ENCODE measurements around the gene IGF2BP2.

Gene IGF2BP2

GRCh38 chr3:185631508-185632206 is 193.2 kb downstream of the IGF2BP2 start:
- WGBS (ENCODE audit: extremely low coverage, insufficient coverage, insufficient read length), result no CpG with 5 or more reads among the region's 7 CpGs
- no peak overlapping the region for H2BK12ac ChIP-seq (ENCODE audit: low read length)

GRCh38 chr3:185631108-185631507 is 193.7 kb downstream of the IGF2BP2 start:
- Histone ChIP-seq H3K27ac (ENCODE audit: low read depth, low read length) (no peak overlapping the region), H3K23ac (ENCODE audit: low read length) (no peak overlapping the region), H3K4me2 (ENCODE audit: low read length) (no peak overlapping the region), H3K4me1 (ENCODE audit: control insufficient read depth in 1 of 2, insufficient read depth in 2 of 2, low read length in 2 of 2) (no peaks in the 10 kb centered on the region), H3K9ac (ENCODE audit: low read length) (no peak overlapping the region), H3K18ac (ENCODE audit: low read length) (no peak overlapping the region), H3K14ac (ENCODE audit: low read length) (no peak overlapping the region), H3K4ac (ENCODE audit: low read depth, low read length) (no peak overlapping the region), H4K12ac (ENCODE audit: low read depth, low read length) (no peak overlapping the region), H2BK120ac (ENCODE audit: insufficient read depth, low read length, poor library complexity) (no peak overlapping the region), H3K27me3 (ENCODE audit: insufficient read depth, low read length) (no peaks in the 10 kb centered on the region), H3K9me3 (ENCODE audit: insufficient read depth, low read depth, low read length) (no peaks in the 10 kb centered on the region), H2AK5ac (ENCODE audit: low read length) (no peak overlapping the region), H3K79me1 (ENCODE audit: low read length) (no peaks in the 10 kb centered on the region), H2BK12ac (ENCODE audit: low read length) (no peak overlapping the region), H3K79me2 (ENCODE audit: control insufficient read depth, insufficient read depth, low read length, poor library complexity) (no peaks in the 10 kb centered on the region), H3K4me3 (ENCODE audit: low read depth, low read length) (no peak overlapping the region), H2AFZ (ENCODE audit: insufficient read depth, low read length, poor library complexity) (no peak overlapping the region), H3K36me3 (ENCODE audit: control insufficient read depth in 1 of 2, insufficient read depth in 2 of 2, low read length in 2 of 2) (peaks cover 12 to 14% of the 10 kb centered on the region in 2 experiments), H2BK5ac (ENCODE audit: low read depth, low read length, poor library complexity) (no peak overlapping the region), H4K8ac (ENCODE audit: low read depth, low read length) (no peak overlapping the region), H4K91ac (ENCODE audit: low read depth, low read length) (no peak overlapping the region)
- WGBS (ENCODE audit: extremely low coverage, insufficient coverage, insufficient read length), result no CpG with 5 or more reads among the region's 4 CpGs
- peak in 1 of 2 donors; percentile 25 for DNase-seq

More at GRCh38 chr3:185631508-185632206, 193.2 kb downstream of the IGF2BP2 start:
- H2BK5ac ChIP-seq (ENCODE audit: low read depth, low read length, poor library complexity), result no peak overlapping the region
- H3K23ac ChIP-seq (ENCODE audit: low read length), result no peak overlapping the region
- H3K27me3 ChIP-seq (ENCODE audit: insufficient read depth, low read length), result no peaks in the 10 kb centered on the region
- no peak overlapping the region for H2AK5ac ChIP-seq (ENCODE audit: low read length)
- no peak overlapping the region for H3K4ac ChIP-seq (ENCODE audit: low read depth, low read length)
- H3K9me3 ChIP-seq (ENCODE audit: insufficient read depth, low read depth, low read length), result no peaks in the 10 kb centered on the region
- H4K91ac ChIP-seq (ENCODE audit: low read depth, low read length), result no peak overlapping the region
- no peaks in the 10 kb centered on the region for H3K79me1 ChIP-seq (ENCODE audit: low read length)
- H3K36me3 ChIP-seq (ENCODE audit: control insufficient read depth in 1 of 2, insufficient read depth in 2 of 2, low read length in 2 of 2), result peaks cover 10 to 12% of the 10 kb centered on the region in 2 experiments
- H3K14ac ChIP-seq (ENCODE audit: low read length), result no peak overlapping the region
- H3K18ac ChIP-seq (ENCODE audit: low read length), result no peak overlapping the region
- no peak overlapping the region for H4K12ac ChIP-seq (ENCODE audit: low read depth, low read length)
- no peaks in the 10 kb centered on the region for H3K4me1 ChIP-seq (ENCODE audit: control insufficient read depth in 1 of 2, insufficient read depth in 2 of 2, low read length in 2 of 2)
- DNase-seq, result peak in 1 of 2 donors; percentile 9
- H3K4me2 ChIP-seq (ENCODE audit: low read length), result no peak overlapping the region
- no peak overlapping the region for H2AFZ ChIP-seq (ENCODE audit: insufficient read depth, low read length, poor library complexity)
- no peak overlapping the region for H3K9ac ChIP-seq (ENCODE audit: low read length)
- H3K79me2 ChIP-seq (ENCODE audit: control insufficient read depth, insufficient read depth, low read length, poor library complexity), result no peaks in the 10 kb centered on the region
- no peak overlapping the region for H3K27ac ChIP-seq (ENCODE audit: low read depth, low read length)
- no peak overlapping the region for H3K4me3 ChIP-seq (ENCODE audit: low read depth, low read length)
- H2BK120ac ChIP-seq (ENCODE audit: insufficient read depth, low read length, poor library complexity), result no peak overlapping the region
- H4K8ac ChIP-seq (ENCODE audit: low read depth, low read length), result no peak overlapping the region

GRCh38 chr3:185630182-185630622 is 194.6 kb downstream of the IGF2BP2 start:
- no peak overlapping the region for H4K91ac ChIP-seq (ENCODE audit: low read depth, low read length)
- DNase-seq, result no peak
- no peak overlapping the region for H4K8ac ChIP-seq (ENCODE audit: low read depth, low read length)
- H3K27me3 ChIP-seq (ENCODE audit: insufficient read depth, low read length), result no peaks in the 10 kb centered on the region
- no peak overlapping the region for H4K12ac ChIP-seq (ENCODE audit: low read depth, low read length)
- H2BK120ac ChIP-seq (ENCODE audit: insufficient read depth, low read length, poor library complexity), result no peak overlapping the region
- no peak overlapping the region for H3K18ac ChIP-seq (ENCODE audit: low read length)
- H3K23ac ChIP-seq (ENCODE audit: low read length), result no peak overlapping the region
- no peak overlapping the region for H2AFZ ChIP-seq (ENCODE audit: insufficient read depth, low read length, poor library complexity)
- peaks cover 13 to 17% of the 10 kb centered on the region in 2 experiments for H3K36me3 ChIP-seq (ENCODE audit: control insufficient read depth in 1 of 2, insufficient read depth in 2 of 2, low read length in 2 of 2)
- H3K4me2 ChIP-seq (ENCODE audit: low read length), result no peak overlapping the region
- no peak overlapping the region for H3K4me3 ChIP-seq (ENCODE audit: low read depth, low read length)
- H3K79me1 ChIP-seq (ENCODE audit: low read length), result no peaks in the 10 kb centered on the region
- no peak overlapping the region for H3K9ac ChIP-seq (ENCODE audit: low read length)
- H3K9me3 ChIP-seq (ENCODE audit: insufficient read depth, low read depth, low read length), result no peaks in the 10 kb centered on the region
- no peak overlapping the region for H3K4ac ChIP-seq (ENCODE audit: low read depth, low read length)
- H2BK5ac ChIP-seq (ENCODE audit: low read depth, low read length, poor library complexity), result no peak overlapping the region
- no peak overlapping the region for H3K27ac ChIP-seq (ENCODE audit: low read depth, low read length)
- no peaks in the 10 kb centered on the region for H3K4me1 ChIP-seq (ENCODE audit: control insufficient read depth in 1 of 2, insufficient read depth in 2 of 2, low read length in 2 of 2)
- no peak overlapping the region for H2AK5ac ChIP-seq (ENCODE audit: low read length)
- no peak overlapping the region for H3K14ac ChIP-seq (ENCODE audit: low read length)
- no peak overlapping the region for H2BK12ac ChIP-seq (ENCODE audit: low read length)
- WGBS (ENCODE audit: extremely low coverage, insufficient coverage, insufficient read length), result no CpG with 5 or more reads among the region's 6 CpGs
- no peaks in the 10 kb centered on the region for H3K79me2 ChIP-seq (ENCODE audit: control insufficient read depth, insufficient read depth, low read length, poor library complexity)

DNA sequence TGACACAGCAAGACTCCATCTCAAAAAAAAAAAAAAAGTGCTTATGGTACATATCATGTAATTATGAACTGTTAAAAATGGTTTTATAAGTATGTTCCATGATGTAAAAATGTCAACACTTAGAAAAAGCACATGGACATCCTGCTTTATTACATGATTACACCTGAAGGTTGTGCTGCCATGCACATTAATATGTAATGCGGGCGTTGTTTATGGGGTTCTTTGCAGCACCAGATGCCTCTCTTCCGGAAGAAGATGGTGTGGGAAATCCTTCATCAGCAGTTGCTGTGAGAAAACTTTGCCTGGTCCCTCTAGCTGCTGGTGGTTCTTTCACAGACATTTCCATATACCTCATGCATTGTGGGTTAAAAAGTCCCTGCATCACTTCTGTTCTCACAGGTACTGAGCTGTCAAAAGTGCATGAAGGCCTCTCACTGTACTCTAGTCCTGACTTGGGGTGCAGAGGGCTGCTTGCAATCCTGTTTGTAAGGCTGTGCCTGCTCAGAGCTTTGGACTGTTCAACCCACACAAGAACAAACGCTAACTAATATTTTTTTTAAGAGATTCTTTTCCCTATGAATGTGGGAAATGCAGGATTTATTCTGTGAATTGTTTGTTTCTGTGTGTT is 195.2 kb downstream of the IGF2BP2 start:
- H3K4me1 ChIP-seq (ENCODE audit: control insufficient read depth in 1 of 2, insufficient read depth in 2 of 2, low read length in 2 of 2), result no peaks in the 10 kb centered on the region
- no peak overlapping the region for H2BK12ac ChIP-seq (ENCODE audit: low read length)
- peaks cover 13 to 17% of the 10 kb centered on the region in 2 experiments for H3K36me3 ChIP-seq (ENCODE audit: control insufficient read depth in 1 of 2, insufficient read depth in 2 of 2, low read length in 2 of 2)
- no peaks in the 10 kb centered on the region for H3K27me3 ChIP-seq (ENCODE audit: insufficient read depth, low read length)
- H4K8ac ChIP-seq (ENCODE audit: low read depth, low read length), result no peak overlapping the region
- H3K14ac ChIP-seq (ENCODE audit: low read length), result no peak overlapping the region
- no peak overlapping the region for H3K4me2 ChIP-seq (ENCODE audit: low read length)
- no peak overlapping the region for H2AFZ ChIP-seq (ENCODE audit: insufficient read depth, low read length, poor library complexity)
- no peak overlapping the region for H3K23ac ChIP-seq (ENCODE audit: low read length)
- H3K18ac ChIP-seq (ENCODE audit: low read length), result no peak overlapping the region
- H2BK5ac ChIP-seq (ENCODE audit: low read depth, low read length, poor library complexity), result no peak overlapping the region
- H3K4me3 ChIP-seq (ENCODE audit: low read depth, low read length), result no peak overlapping the region
- H3K9ac ChIP-seq (ENCODE audit: low read length), result no peak overlapping the region
- H4K91ac ChIP-seq (ENCODE audit: low read depth, low read length), result no peak overlapping the region
- no peak overlapping the region for H4K12ac ChIP-seq (ENCODE audit: low read depth, low read length)
- no peak overlapping the region for H3K4ac ChIP-seq (ENCODE audit: low read depth, low read length)
- no peak overlapping the region for H2AK5ac ChIP-seq (ENCODE audit: low read length)
- no peaks in the 10 kb centered on the region for H3K79me2 ChIP-seq (ENCODE audit: control insufficient read depth, insufficient read depth, low read length, poor library complexity)
- H2BK120ac ChIP-seq (ENCODE audit: insufficient read depth, low read length, poor library complexity), result no peak overlapping the region
- no peak overlapping the region for H3K27ac ChIP-seq (ENCODE audit: low read depth, low read length)
- H3K9me3 ChIP-seq (ENCODE audit: insufficient read depth, low read depth, low read length), result no peaks in the 10 kb centered on the region
- no peaks in the 10 kb centered on the region for H3K79me1 ChIP-seq (ENCODE audit: low read length)
- WGBS (ENCODE audit: extremely low coverage, insufficient coverage, insufficient read length), result no CpG with 5 or more reads among the region's 4 CpGs
- DNase-seq, result no peak
